ENCODE measurements around the gene TAC3. TPM values are rescaled to one million over a fixed set of nuclear protein-coding genes. Genes with fewer than 3 reads are reported as not detected.

The TAC3 gene
- total RNA-seq, 2 experiments from 2014 or later, result not detected

DNA sequence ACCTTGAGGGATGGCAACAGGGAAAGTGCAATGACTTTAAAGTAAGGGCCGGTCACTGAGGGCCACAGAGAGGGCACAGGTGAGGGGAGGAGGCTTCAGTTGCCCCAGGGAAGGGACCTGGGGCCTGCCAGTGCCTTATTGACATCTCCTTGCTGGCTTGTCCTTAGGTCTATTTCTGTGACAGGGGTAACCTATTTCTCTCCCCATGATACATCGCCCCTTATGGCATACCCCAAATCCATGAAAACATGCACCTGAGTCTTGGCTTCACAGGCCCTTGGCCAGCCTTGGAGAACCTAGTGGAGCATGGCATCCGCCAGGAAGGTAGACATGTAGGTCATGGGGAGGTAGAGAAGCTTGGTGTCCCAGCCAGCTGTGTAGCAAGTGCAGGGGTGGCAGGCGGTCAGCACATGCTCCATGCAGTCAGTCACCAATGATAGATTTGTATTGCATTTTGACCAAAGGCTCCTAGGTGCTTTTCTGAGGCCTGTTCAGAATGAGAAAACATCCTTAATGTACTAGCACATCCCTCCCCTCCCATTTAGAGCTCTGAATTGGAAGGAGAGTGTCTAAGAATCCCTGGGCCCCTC, 35.3 kb downstream of the TAC3 start:
- Histone ChIP-seq H3K9me2 (ENCODE audit: insufficient read depth, low read length) (no peaks in the 10 kb centered on the region), H3K4me2 (ENCODE audit: low read length) (no peak overlapping the region), H3K36me3 (ENCODE audit: insufficient read depth, low read length) (no peaks in the 10 kb centered on the region), H3K9me3 (ENCODE audit: low read length) (no peaks in the 10 kb centered on the region), H2AFZ (ENCODE audit: low read length) (no peak overlapping the region), H4K20me1 (ENCODE audit: insufficient read depth, low read length) (no peaks in the 10 kb centered on the region), H3K79me2 (ENCODE audit: insufficient read depth, low read depth, low read length) (no peaks in the 10 kb centered on the region), H3K4me3 (ENCODE audit: low read depth, low read length, poor library complexity, severe bottlenecking) (no peak overlapping the region), H3K4me1 (ENCODE audit: insufficient read depth, low read length, poor library complexity, severe bottlenecking) (no peaks in the 10 kb centered on the region), H3K27ac (ENCODE audit: low read depth, low read length, poor library complexity, severe bottlenecking) (no peak overlapping the region)
- no TSS peak for BruUV-seq (replicated peaks)
- TF ChIP-seq, protein P1, sequence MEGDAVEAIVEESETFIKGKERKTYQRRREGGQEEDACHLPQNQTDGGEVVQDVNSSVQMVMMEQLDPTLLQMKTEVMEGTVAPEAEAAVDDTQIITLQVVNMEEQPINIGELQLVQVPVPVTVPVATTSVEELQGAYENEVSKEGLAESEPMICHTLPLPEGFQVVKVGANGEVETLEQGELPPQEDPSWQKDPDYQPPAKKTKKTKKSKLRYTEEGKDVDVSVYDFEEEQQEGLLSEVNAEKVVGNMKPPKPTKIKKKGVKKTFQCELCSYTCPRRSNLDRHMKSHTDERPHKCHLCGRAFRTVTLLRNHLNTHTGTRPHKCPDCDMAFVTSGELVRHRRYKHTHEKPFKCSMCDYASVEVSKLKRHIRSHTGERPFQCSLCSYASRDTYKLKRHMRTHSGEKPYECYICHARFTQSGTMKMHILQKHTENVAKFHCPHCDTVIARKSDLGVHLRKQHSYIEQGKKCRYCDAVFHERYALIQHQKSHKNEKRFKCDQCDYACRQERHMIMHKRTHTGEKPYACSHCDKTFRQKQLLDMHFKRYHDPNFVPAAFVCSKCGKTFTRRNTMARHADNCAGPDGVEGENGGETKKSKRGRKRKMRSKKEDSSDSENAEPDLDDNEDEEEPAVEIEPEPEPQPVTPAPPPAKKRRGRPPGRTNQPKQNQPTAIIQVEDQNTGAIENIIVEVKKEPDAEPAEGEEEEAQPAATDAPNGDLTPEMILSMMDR (conservative IDR thresholded peaks at IDR 0.05; ENCODE audit: low read length), result no peak
- TF ChIP-seq EZH2phosphoT487 (IDR thresholded peaks at IDR 0.05; ENCODE audit: borderline replicate concordance, low read depth, low read length), result no peak
- intact Hi-C loops (cut with micrococcal nuclease; ENCODE audit: unreplicated experiment), result no loop called here
- DNase-seq (ENCODE audit: low spot score), result no peak
- CTCF ChIA-PET (ENCODE audit: unreplicated experiment), result no interaction called here
- POLR2A ChIA-PET, result no interaction called here

DNA sequence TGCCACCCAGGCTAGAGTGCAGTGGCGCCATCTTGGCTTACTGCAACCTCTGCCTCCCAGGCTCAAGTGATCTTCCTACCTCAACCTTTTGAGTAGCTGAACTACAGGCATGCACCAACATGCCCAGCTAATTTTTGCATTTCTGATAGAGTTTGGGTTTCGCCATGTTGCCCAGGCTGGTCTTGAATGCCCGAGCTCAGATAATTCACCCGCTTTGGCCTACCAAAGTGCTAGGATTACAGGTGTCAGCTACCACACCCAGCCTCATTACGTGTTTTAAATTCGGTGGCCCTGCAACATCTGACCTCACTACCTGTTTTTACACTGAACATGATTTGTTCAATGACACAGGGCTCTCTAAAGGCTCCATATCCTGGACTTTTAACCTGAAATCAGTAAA, 36.1 kb downstream of the TAC3 start:
- no peak for DNase-seq (ENCODE audit: low spot score)
- no peak overlapping the region for H3K4me2 ChIP-seq (ENCODE audit: low read length)
- intact Hi-C loops (cut with micrococcal nuclease; ENCODE audit: unreplicated experiment), result no loop called here
- H3K9me3 ChIP-seq (ENCODE audit: low read length), result no peaks in the 10 kb centered on the region
- ChIA-PET POLR2A (no interaction called here), CTCF (ENCODE audit: unreplicated experiment) (no interaction called here)
- no peaks in the 10 kb centered on the region for H3K79me2 ChIP-seq (ENCODE audit: insufficient read depth, low read depth, low read length)
- no peak overlapping the region for H2AFZ ChIP-seq (ENCODE audit: low read length)
- no peaks in the 10 kb centered on the region for H3K9me2 ChIP-seq (ENCODE audit: insufficient read depth, low read length)
- no TSS peak for BruUV-seq (replicated peaks)
- H3K4me1 ChIP-seq (ENCODE audit: insufficient read depth, low read length, poor library complexity, severe bottlenecking), result no peaks in the 10 kb centered on the region
- no peaks in the 10 kb centered on the region for H4K20me1 ChIP-seq (ENCODE audit: insufficient read depth, low read length)
- no peaks in the 10 kb centered on the region for H3K36me3 ChIP-seq (ENCODE audit: insufficient read depth, low read length)
- TF ChIP-seq, protein P1 (conservative IDR thresholded peaks at IDR 0.05; ENCODE audit: low read length), result no peak
- no peak for TF ChIP-seq EZH2phosphoT487 (IDR thresholded peaks at IDR 0.05; ENCODE audit: borderline replicate concordance, low read depth, low read length)
- H3K4me3 ChIP-seq (ENCODE audit: low read depth, low read length, poor library complexity, severe bottlenecking), result no peak overlapping the region
- H3K27ac ChIP-seq (ENCODE audit: low read depth, low read length, poor library complexity, severe bottlenecking), result no peak overlapping the region

DNA sequence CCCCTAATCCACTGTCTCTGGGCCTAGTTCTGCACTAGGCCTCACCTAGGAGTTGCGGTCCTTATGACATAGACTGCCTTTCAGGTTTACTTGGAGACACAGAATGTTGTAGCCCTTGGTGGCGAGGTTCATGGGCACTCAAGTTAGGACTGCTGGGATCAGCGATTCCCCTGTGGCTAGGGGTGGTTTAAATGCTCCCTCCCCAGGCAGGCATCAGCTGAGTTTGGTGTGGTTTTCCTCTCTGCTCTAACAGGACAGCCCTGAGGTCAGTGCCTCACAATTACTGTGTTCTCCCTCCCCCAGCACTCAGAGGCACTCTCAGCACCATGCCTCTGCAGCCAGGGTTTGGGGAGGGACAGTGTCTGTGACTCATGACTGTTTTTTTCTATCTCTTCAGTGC, 36.7 kb downstream of the TAC3 start:
- H2AFZ ChIP-seq (ENCODE audit: low read length), result no peak overlapping the region
- H3K4me1 ChIP-seq (ENCODE audit: insufficient read depth, low read length, poor library complexity, severe bottlenecking), result no peaks in the 10 kb centered on the region
- intact Hi-C loops (cut with micrococcal nuclease; ENCODE audit: unreplicated experiment), result no loop called here
- no peaks in the 10 kb centered on the region for H3K9me2 ChIP-seq (ENCODE audit: insufficient read depth, low read length)
- BruUV-seq (replicated peaks), result no TSS peak
- DNase-seq (ENCODE audit: low spot score), result no peak
- no peaks in the 10 kb centered on the region for H3K9me3 ChIP-seq (ENCODE audit: low read length)
- ChIA-PET CTCF (ENCODE audit: unreplicated experiment) (no interaction called here), POLR2A (no interaction called here)
- no peak overlapping the region for H3K4me3 ChIP-seq (ENCODE audit: low read depth, low read length, poor library complexity, severe bottlenecking)
- no peak overlapping the region for H3K27ac ChIP-seq (ENCODE audit: low read depth, low read length, poor library complexity, severe bottlenecking)
- no peak for TF ChIP-seq EZH2phosphoT487 (IDR thresholded peaks at IDR 0.05; ENCODE audit: borderline replicate concordance, low read depth, low read length)
- TF ChIP-seq, protein P1 (conservative IDR thresholded peaks at IDR 0.05; ENCODE audit: low read length), result no peak
- no peaks in the 10 kb centered on the region for H4K20me1 ChIP-seq (ENCODE audit: insufficient read depth, low read length)
- no peak overlapping the region for H3K4me2 ChIP-seq (ENCODE audit: low read length)
- H3K79me2 ChIP-seq (ENCODE audit: insufficient read depth, low read depth, low read length), result no peaks in the 10 kb centered on the region
- H3K36me3 ChIP-seq (ENCODE audit: insufficient read depth, low read length), result no peaks in the 10 kb centered on the region

All from OCI-LY7 (cell line).